OCI-LY7 (cell line): ENCODE data around the gene ACTL7B.

Source experiments
- CTCF ChIP-seq: fragments of 200-600 bp; sonication (generic); conservative IDR thresholded peaks from 2 replicates; pipeline ENCODE4 v1.5.1; 2014; ENCODE audit warnings: mild to moderate bottlenecking, antibody characterized with exemption, low read length, moderate library complexity, mixed read lengths
- EZH2phosphoT487 ChIP-seq: fragments of 200-600 bp; sonication (generic); IDR thresholded peaks from 2 replicates; pipeline ENCODE4 v1.6.1; 2018; ENCODE audit warnings: low read depth, borderline replicate concordance, mild to moderate bottlenecking, mixed run types, antibody characterized with exemption, low read length, moderate library complexity, mixed read lengths

- TF ChIP-seq CTCF: no peak
- no peak for TF ChIP-seq EZH2phosphoT487
Observed at GRCh38 chr9:108859459-108860114, 3.8 kb upstream of the ACTL7B start.
